ENCODE data around the gene INPP4B.

- TF ChIP-seq CTCF (conservative IDR thresholded peaks at IDR 0.05; ENCODE audit: low read length) = no peak
- no peak for TF ChIP-seq EZH2phosphoT487 (IDR thresholded peaks at IDR 0.05; ENCODE audit: borderline replicate concordance, low read depth, low read length)
Measured at GRCh38 chr4:142406499-142406835, 439.6 kb downstream of the INPP4B start.
